ENCODE measurements around the gene CCDC154. TPM values are rescaled to one million over a fixed set of nuclear protein-coding genes. Genes with fewer than 3 reads are reported as not detected.
A peak's percentile ranks its signal among the peaks of the same experiment; 100 is the strongest.

Gene CCDC154
- total RNA-seq = not detected in 2 replicates

- DNase-seq (ENCODE audit: low read depth) = no peak
- no peak within 1 kb of the TSS for H3K4me3 ChIP-seq (ENCODE audit: low read depth, low read length)
- no peak for TF ChIP-seq CTCF (conservative IDR thresholded peaks at IDR 0.05; ENCODE audit: low read depth, low read length)
These were observed at the start of gene CCDC154 for GRCh38 chr16:1443980-1444729. Gene CCDC154, minus strand, starts transcription at chr16:1444556. Its CDS starts 234 bp downstream, at chr16:1444322.

- DNase-seq (ENCODE audit: low read depth) = no peak
These were observed 49.4 kb upstream of the CCDC154 start for GRCh38 chr16:1493746-1494094.

GRCh38 chr16:1492923-1493745 is 48.8 kb upstream of the CCDC154 start, which contains the start of gene TELO2:
Gene TELO2, plus strand, starts transcription at chr16:1493360. Its CDS starts 922 bp downstream, at chr16:1494282.
- DNase-seq (ENCODE audit: low read depth) = no peak
- no peak for TF ChIP-seq CTCF (conservative IDR thresholded peaks at IDR 0.05; ENCODE audit: low read depth, low read length)
- H3K4me3 ChIP-seq (ENCODE audit: low read depth, low read length) = peak within 1 kb of the TSS; percentile 89

More at GRCh38 chr16:1493746-1494094, 49.4 kb upstream of the CCDC154 start:
- no peak for TF ChIP-seq CTCF (conservative IDR thresholded peaks at IDR 0.05; ENCODE audit: low read depth, low read length)
- peak overlapping the region; percentile 89 for H3K4me3 ChIP-seq (ENCODE audit: low read depth, low read length)

GRCh38 chr16:1492082-1492922 is 47.9 kb upstream of the CCDC154 start:
- no peak for TF ChIP-seq CTCF (conservative IDR thresholded peaks at IDR 0.05; ENCODE audit: low read depth, low read length)
- no peak for DNase-seq (ENCODE audit: low read depth)
- peak overlapping the region; percentile 89 for H3K4me3 ChIP-seq (ENCODE audit: low read depth, low read length)

GRCh38 chr16:1491327-1491726 is 47.0 kb upstream of the CCDC154 start:
- no peak for TF ChIP-seq CTCF (conservative IDR thresholded peaks at IDR 0.05; ENCODE audit: low read depth, low read length)
- no peak for DNase-seq (ENCODE audit: low read depth)
- H3K4me3 ChIP-seq (ENCODE audit: low read depth, low read length) = no peak overlapping the region

- no peak for TF ChIP-seq CTCF (conservative IDR thresholded peaks at IDR 0.05; ENCODE audit: low read depth, low read length)
- H3K4me3 ChIP-seq (ENCODE audit: low read depth, low read length) = no peak overlapping the region
- DNase-seq (ENCODE audit: low read depth) = no peak
These were observed 44.7 kb upstream of the CCDC154 start for GRCh38 chr16:1489077-1489476.
